HT-29 (cell line): Measurements from ENCODE around the gene SERPINB12. TPM values are rescaled to one million over a fixed set of nuclear protein-coding genes. Genes with fewer than 3 reads are reported as not detected.

Experiments used
- DNase-seq: peaks from one replicate; pipeline ENCODE4 v3.0.0-alpha.2; 2015; ENCODE audit warnings: low spot score
- total RNA-seq: library from RNA; depleted of rRNA; stranded (reverse); fragments of >200 nt; shearing (Covaris generic); gene quantifications from 2 replicates; pipeline ENCODE4 v1.2.3, GENCODE V29; 2014; rRNA removed

Gene SERPINB12
- total RNA-seq, result not detected in 2 replicates

DNA sequence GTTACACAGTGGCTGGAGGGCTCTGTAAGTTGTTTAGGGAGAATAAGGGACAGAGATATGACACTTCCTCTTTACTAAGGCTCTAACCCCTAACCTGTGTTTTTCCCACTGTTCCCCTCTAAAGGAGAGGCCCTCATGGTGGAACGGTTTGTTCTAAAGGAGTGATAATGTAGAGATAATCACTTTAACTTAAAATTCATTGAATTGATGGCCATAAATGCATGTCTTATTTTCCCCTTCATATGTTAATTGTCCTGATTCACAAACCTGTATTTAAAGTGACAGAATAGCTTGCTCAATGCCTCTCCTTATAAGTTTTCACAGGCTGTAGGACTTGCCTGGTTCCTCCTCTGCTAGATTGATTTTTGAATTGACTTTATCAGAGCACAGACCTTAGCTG, at the start of gene SERPINB12:
SERPINB12 (plus strand) TSS at position 301 of the 400 bp plus-strand sequence. CDS start 13,791 bp downstream, outside the sequence.
- DNase-seq, result no peak

GRCh38 chr18:63492851-63493250, 49.3 kb upstream of the SERPINB12 start:
- no peak for DNase-seq

GRCh38 chr18:63495675-63496074, 46.5 kb upstream of the SERPINB12 start:
- DNase-seq, result no peak

DNA sequence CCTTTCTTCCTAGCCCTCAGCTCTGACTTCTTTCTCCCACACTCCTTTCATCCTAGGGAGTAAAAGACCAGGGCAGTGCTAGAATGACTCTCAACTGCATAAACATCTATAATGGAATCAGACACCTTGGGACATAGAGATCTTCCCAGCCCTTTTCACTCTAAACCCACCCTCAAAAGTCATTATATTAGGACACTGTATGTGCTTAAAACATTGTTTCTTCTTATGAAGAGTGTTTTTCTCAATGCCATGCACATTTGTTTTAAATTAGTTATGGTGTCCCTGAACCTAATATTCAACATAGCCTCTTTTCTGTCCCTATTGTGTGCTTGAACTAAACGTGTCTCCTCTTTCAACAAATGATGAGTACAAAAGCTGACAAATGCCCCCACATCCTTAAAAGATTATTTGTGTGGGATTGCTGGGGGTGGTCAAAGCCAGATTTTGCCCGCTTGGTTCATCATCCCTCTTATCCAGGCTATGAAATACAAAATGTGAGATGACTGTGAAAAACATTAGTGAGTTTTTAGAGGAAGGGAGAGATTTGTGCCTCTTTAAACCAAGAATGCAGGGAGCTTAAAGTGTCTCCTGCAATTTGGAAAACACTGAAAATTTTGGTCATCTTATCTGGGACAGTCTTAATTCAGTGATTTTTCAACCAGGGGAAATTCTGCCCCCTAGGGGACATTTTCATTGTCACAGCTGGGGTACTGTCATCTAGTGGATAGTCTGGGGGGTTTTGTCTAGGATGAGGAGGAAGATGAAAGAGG, 36.4 kb upstream of the SERPINB12 start:
- DNase-seq, result peak; percentile 50

DNA sequence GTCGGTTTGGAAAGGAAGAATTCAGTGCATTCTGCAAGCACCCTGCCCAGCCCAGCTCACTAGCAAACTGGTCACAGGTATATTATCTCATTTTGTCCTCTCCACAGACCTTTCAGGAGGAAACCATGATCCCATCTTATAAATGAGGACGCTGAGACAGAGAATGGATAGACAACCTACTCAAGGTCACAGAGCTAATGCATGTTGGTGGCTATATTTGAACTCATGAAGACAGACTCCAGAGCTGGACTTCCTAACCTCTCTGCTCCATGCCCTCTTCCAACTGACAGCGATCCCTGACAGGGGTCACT, 35.9 kb upstream of the SERPINB12 start:
- DNase-seq, result no peak

DNA sequence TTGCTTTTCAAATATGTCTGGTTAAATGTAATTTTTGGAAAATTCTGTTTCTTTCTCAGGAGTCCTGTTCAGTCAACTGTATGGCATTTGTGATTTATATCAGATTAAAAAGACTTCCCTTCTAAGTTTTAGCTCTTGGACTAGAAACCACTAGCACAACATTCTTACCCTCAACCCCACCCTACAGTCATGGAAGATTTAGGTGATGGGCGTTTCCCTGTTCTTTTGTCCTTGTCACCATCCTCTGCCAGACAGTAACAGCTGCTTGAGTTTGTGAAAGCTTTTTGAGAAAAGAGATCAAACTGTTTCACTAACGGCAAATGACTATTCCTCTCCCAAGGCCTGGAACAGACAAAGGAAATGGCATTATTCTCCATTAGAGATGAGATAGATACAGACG, 33.6 kb upstream of the SERPINB12 start:
- DNase-seq, result no peak

GRCh38 chr18:63511285-63511684, 30.9 kb upstream of the SERPINB12 start:
- DNase-seq, result peak; percentile 73

GRCh38 chr18:63514326-63514725, 27.8 kb upstream of the SERPINB12 start:
- DNase-seq, result no peak

DNA sequence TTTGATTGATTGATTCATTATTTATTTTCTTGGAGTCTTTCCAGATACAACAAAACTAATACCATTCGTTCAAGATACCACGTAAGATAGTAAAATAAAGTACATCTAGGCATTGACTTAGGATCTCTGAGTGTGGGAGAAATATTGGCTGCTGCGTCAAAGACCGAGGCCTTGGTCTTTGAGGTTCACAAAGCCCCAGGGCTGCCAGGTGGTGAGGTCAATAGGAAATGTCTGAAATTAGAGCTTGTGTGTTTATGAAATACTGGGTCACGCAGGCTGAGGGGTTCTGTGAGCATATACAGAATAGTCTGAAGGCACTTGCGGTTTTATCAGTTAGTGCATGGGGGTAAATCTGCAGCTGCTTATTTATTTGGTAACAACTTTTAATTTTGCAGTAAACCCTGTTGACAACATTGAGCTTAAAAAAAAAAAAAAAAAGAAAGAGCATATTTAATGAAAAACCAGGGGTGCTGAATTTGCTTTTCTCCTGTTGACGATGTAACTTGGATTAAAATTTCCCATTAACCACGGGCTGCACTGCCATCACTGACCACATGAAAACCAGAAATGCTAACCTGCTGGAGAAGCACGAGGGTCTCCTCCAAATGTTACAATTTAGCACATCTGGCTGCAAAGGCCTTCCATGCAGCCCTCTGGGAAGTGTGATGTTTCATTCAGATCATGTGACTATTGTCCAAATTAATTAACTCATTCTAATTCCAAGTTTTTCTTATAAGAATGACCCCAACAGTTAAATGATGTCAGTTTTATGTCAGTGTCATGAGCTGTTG, 27.1 kb upstream of the SERPINB12 start:
- no peak for DNase-seq

DNA sequence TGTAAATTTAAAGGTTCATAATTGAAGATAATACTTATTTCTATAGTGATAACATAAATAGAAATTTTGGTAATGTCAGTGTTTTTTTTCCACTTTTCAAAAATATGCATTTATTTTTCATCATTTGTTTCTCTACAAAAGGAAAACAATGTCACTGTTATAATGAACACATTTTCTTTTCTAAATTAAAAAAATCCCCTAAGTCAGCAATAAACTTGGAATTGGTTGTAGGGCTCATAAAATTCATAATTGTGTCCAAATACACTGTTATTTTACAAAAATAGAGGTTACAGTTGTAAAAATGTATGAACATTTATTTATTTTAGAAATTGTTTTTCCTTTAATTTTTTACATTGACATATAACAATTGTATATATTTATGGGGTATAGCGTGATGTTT, 26.4 kb upstream of the SERPINB12 start:
- no peak for DNase-seq

GRCh38 chr18:63518178-63519012, 23.8 kb upstream of the SERPINB12 start:
- peak; percentile 88 for DNase-seq

DNA sequence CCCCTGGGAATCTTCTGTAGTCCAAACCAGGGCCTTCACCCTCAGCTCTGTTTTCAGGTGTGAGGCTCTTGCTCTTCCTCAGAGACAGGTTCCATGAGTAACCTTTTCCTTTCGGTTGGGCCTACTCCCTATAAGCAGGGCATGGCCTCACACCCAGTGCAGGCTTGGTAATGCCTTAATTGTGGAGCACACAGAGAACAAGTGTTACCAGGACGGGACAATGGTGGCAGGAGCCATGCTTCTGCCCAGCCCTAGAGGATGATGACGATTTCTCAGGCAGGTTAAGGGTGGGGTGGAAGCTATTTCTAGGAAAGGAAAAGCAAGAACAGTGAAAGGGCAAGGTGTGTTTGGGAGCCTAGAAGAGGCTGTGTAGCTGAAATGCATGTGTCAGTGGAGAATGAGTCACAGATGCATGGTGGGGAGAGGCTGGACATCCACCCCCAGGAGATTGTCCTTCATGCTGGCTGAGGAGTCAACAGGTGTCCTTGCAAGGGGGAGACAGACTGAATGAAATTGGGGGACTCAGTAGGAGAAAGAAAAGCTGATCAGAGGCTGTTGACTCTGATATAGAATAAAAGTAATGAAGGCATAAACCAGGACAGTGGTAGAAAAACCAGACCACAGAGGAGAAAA, 22.0 kb upstream of the SERPINB12 start:
- no peak for DNase-seq

- DNase-seq, result no peak
Observed at GRCh38 chr18:63523660-63524059, 18.5 kb upstream of the SERPINB12 start.

DNA sequence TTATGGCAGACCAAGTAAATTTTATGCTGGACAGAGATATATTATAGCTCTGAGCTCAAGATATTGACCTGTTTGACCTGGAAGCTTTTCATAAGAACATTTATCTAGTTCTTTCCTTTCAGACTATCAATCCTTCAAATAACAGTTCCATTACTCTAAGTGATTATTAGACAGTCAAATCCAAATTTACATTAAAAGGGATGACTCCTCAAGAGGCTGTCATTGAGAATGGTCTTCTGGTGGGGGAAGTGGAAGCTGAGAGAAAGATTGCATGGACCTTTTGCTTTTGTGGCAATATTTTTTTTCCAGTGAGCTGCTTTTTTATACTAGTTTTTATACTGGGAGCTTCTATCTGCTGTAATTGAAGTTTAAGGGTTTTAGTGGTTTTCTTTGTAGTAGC, 14.9 kb upstream of the SERPINB12 start:
- no peak for DNase-seq

DNA sequence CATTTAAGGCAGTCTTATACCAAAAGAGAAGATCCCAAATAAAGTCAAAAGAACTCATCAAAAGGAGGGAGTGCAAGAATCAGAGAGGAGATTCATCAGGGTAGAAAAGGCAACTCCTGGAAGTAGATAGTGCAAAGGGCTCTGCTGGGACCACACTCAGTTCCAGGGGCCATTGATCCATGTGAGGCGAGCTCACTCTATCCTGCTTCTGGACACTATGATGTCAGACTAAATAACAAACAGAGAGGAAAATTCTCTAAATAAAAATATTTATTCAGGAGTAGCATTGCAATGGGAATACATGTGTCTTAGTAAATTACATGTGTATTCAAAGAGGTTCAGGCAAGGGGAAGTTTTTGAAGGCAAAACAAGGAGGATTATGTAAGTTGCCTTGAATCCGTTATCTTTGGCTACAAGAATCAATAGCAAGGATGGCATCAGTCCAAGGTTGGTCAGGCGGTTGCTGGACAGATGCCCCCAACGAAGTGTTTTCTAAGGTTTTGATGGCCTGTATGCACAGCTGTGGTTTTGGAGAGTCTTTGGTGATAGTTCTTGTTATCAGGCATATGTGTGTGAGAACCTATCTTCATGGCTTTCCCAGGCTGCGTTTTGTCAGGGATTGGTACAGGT, 13.2 kb upstream of the SERPINB12 start:
- DNase-seq, result no peak

GRCh38 chr18:63532471-63532870, 9.7 kb upstream of the SERPINB12 start:
- DNase-seq, result no peak

GRCh38 chr18:63534615-63535014, 7.6 kb upstream of the SERPINB12 start:
- peak; percentile 14 for DNase-seq

DNA sequence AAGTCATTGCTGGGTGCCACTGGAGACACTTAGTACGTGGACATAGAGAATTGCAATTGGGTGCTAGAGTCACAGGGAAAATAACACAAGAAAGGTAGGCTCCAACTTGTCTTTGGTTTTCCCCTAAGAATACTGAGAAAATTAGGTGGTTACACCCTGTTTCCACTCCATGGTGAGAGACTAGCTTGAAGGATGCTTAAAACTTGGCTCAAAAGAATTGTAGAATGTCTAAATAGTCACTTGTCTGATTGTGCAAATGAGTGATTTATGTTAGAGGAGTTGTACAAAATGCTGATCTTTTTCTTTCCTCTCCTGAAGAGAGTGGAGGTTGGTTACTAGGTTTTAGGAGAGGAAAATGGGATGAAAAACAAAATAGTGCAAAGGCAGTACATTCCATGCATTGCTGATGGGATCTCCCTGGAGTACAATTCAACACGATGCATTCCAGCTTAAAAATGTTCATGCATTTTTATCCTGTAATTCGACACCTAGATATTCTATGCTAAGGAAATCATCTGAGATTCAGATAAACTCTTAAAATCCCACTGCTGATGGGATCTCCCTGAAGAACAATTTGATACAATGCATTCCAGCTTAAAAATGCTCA, 2.2 kb upstream of the SERPINB12 start:
- no peak for DNase-seq

DNA sequence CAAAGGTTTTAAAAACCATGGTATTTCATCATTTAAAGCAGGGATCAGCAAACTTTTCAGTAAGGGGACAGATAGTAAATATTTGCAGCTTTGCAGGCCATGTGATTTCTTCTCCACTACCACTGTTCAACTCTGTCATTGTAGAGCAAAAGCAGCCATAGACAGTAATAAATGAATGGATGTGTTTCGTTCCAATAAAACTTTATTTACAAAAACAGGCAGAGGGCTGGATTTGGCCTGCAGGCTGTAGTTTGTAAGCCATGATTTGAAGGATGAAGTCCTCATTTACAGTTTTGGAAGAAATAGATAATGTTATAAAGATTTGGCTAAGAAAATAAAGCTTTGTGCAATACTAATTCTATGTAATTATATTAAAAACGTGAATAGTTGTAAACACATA, 1.8 kb downstream of the SERPINB12 start:
- no peak for DNase-seq

- DNase-seq, result no peak
Observed at GRCh38 chr18:63545000-63545399, 2.8 kb downstream of the SERPINB12 start.

DNA sequence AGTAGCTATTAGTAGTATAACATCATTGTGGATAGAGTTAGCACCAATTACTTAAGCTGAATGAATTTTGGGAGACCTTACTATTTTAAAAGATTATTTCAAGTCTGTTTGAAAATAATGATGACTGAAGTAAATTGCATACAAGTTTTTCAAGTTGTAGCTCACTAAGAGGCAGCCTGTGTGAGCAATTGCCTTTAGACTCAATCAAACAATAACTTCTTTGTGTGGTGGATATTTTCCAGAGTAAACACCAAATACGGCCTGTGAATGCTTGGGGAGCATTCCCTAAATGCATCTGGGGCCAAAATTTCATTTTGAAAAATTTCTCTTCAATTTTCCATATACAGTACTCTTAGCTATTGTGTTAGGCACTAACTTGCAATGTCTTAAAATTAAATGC, 7.9 kb downstream of the SERPINB12 start:
- no peak for DNase-seq
